AG04449 (cell line): Measurements from ENCODE around the gene CAMTA1.

Experiments
- CTCF ChIA-PET: fragments of 350-600 bp; formaldehyde crosslinking; extraction: SDS; loops from one replicate; lab custom pipeline; 2021; ENCODE audit warnings: antibody characterized with exemption; lab: Yijun Ruan, JAX
- POLR2A ChIA-PET: fragments of 400-600, 350-600 bp; formaldehyde crosslinking; extraction: SDS; loops from one replicate; lab custom pipeline; 2020; ENCODE audit warnings: antibody characterized with exemption, inconsistent platforms; lab: Yijun Ruan, JAX
- DNase-seq: peaks from one replicate; pipeline ENCODE4 v3.0.0-alpha.2; 2010; ENCODE audit warnings: low read depth, low spot score
- H3K4me3 ChIP-seq: 2 replicates; pipeline ENCODE4 v1.5.1; 2011; ENCODE audit warnings: low read depth, mild to moderate bottlenecking, control low read depth, low read length
- CTCF ChIP-seq: IDR thresholded peaks from one replicate; pipeline ENCODE4 v1.5.1; 2011; ENCODE audit warnings: mild to moderate bottlenecking, moderate library complexity, low read length, control low read depth, inconsistent platforms; ENCODE audit not compliant: insufficient read depth; ENCODE audit errors: missing control alignments

CAMTA1 gene

DNA sequence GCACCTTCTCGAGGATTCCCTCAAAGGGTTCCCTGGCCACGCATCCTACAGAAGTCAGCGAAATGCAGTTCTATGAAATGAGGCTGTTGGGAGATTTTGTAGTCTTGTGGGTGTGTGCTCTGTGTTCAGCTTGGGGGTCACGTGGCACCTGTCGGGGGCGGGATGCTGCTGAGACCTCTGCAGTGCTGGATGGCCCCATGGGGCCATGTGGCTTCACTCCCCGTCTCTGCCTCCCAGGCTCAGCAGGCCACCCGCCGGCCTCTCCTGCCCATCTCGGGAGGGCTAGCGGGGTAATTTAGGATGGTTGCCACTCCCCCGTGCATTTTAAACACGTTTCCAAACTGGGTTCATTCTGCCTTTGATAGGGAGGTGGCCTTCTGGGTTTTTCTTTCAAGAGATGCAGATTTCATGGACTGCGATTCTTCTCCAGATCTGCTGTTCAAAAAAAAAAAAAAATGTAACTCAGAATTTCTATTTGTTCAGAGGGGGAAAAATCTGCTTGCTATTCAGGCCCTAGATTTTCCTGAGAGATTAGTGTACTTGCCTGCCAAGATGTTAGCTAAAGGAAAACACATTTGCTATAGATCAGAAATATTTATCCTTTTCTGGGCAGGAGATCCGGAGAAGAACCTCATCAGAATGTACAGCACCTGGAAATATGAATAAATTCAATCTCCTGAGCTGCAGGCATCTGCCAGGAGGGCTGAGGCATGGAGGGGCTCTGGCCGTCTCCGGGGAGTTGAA, 708.6 kb downstream of the CAMTA1 start:
- DNase-seq: no peak
- POLR2A ChIA-PET: no interaction called here
- H3K4me3 ChIP-seq: no peak overlapping the region
- CTCF ChIA-PET: no interaction called here
- no peak for TF ChIP-seq CTCF

DNA sequence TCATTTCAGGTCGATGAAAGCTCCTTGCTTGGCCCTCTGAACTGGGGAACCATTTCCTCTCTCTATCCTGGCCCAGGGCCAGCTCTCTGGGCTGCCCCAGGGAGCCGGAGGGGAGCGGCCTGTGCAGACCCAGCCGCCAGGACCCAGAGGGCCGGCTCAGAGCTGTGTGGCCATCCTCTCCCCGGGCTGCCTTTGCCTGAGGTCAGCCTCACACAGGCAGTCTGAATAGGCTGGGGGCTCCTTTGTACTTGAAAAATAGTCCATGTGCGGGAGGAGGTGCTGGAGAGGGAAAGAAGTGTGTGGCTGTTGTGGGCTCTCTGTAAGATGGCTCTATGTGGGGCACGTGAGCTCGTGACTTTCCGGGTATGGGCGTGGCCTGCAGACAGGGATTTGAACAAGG, 710.7 kb downstream of the CAMTA1 start:
- CTCF ChIA-PET: no interaction called here
- POLR2A ChIA-PET: no interaction called here
- DNase-seq: no peak

GRCh38 chr1:7497107-7497637, 711.9 kb downstream of the CAMTA1 start:
- POLR2A ChIA-PET: no interaction called here
- CTCF ChIA-PET: no interaction called here
- no peak for TF ChIP-seq CTCF
- DNase-seq: no peak
- H3K4me3 ChIP-seq: no peak overlapping the region

More for the DNA sequence above, 710.7 kb downstream of the CAMTA1 start:
- TF ChIP-seq CTCF: no peak
- H3K4me3 ChIP-seq: no peak overlapping the region

GRCh38 chr1:7500381-7501083, 715.3 kb downstream of the CAMTA1 start:
- ChIA-PET POLR2A (no interaction called here), CTCF (interaction anchor here (0.8 to 1.2 kb wide), 2 partner anchors 9 to 431 kb away, joined by 3 read pairs; no protein-coding TSS in a partner anchor)
- H3K4me3 ChIP-seq: no peak overlapping the region
- no peak for TF ChIP-seq CTCF
- DNase-seq: no peak

DNA sequence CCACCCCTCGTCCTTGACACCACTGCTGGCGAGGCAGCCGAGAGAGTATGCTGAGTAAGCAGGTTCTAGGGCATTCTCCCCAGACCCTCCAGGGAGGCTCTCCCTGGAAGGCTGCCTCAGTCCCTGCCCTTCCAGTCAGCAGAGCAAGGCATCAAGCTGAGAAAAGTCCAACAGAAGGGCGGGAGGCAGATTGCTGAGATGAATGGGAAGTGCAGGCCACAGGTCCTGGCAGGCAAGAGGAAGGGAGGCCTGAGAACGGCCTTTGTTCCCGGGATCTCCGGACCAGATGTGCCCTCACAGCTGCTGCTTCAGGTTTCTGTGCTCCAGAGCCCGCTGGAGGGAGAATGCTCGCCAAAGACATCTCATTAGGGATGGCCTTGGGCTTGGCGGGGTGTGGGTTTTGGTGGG, 715.8 kb downstream of the CAMTA1 start:
- DNase-seq: no peak
- H3K4me3 ChIP-seq: no peak overlapping the region
- ChIA-PET POLR2A (no interaction called here), CTCF (interaction anchor here (1.2 kb wide), 1 partner anchor 431 kb away, joined by 3 read pairs; no protein-coding TSS in a partner anchor)
- TF ChIP-seq CTCF: no peak
